Liver (tissue), 9 donors: Measurements from ENCODE around the gene TCEA3. TPM values are rescaled to one million over a fixed set of nuclear protein-coding genes. Genes with fewer than 3 reads are reported as not detected.

Source experiments
- DNase-seq: peaks from one replicate; pipeline ENCODE4 v3.0.0-alpha.2; 2017; ENCODE audit warnings: low spot score
- H3K27ac ChIP-seq, 2 donors: one replicate each; pipeline ENCODE4 v1.7.0; 2013; ENCODE audit warnings: inconsistent platforms in 2 of 2, low read length in 2 of 2, control low read depth in 1 of 2, low read depth in 1 of 2, mild to moderate bottlenecking in 1 of 2
- H3K27me3 ChIP-seq, 4 donors: one replicate each; pipeline versions ENCODE4 v1.6.1 to v1.7.0; 2013; ENCODE audit warnings: low read length in 3 of 4, inconsistent platforms in 1 of 4, mild to moderate bottlenecking in 1 of 4, moderate library complexity in 1 of 4; ENCODE audit not compliant: control insufficient read depth in 4 of 4, insufficient read depth in 4 of 4
- H3K36me3 ChIP-seq, 4 donors: one replicate each; pipeline versions ENCODE4 v1.6.1 to v1.7.0; 2013; ENCODE audit warnings: low read length in 3 of 4, mild to moderate bottlenecking in 3 of 4, low read depth in 1 of 4, moderate library complexity in 1 of 4; ENCODE audit not compliant: control insufficient read depth in 4 of 4, insufficient read depth in 3 of 4
- H3K4me1 ChIP-seq, 4 donors: one replicate each; pipeline versions ENCODE4 v1.6.1 to v1.7.0; 2013; ENCODE audit warnings: low read length in 3 of 4, mild to moderate bottlenecking in 3 of 4, moderate library complexity in 1 of 4; ENCODE audit not compliant: control insufficient read depth in 4 of 4, insufficient read depth in 4 of 4
- H3K4me3 ChIP-seq, 3 donors: one replicate each; pipeline versions ENCODE4 v1.6.1 to v1.7.0; 2013; ENCODE audit warnings: low read length in 3 of 3, control low read depth in 1 of 3, low read depth in 1 of 3, mild to moderate bottlenecking in 1 of 3
- H3K9ac ChIP-seq, 2 donors: one replicate each; pipeline ENCODE4 v1.7.0; 2013; ENCODE audit warnings: low read length in 2 of 2, mild to moderate bottlenecking in 2 of 2, moderate library complexity in 2 of 2, control low read depth in 1 of 2, low read depth in 1 of 2
- H3K9me3 ChIP-seq, 4 donors: one replicate each; pipeline versions ENCODE4 v1.6.1 to v1.7.0; 2013; ENCODE audit warnings: low read length in 3 of 4; ENCODE audit not compliant: control insufficient read depth in 4 of 4
- ATF3 ChIP-seq: IDR thresholded peaks from 2 replicates; pipeline ENCODE4 v1.6.1; 2016; ENCODE audit warnings: antibody characterized with exemption
- CTCF ChIP-seq: fragments of 150-350 bp; IDR thresholded peaks from 2 replicates; pipeline ENCODE4 v1.5.1; 2017; ENCODE audit warnings: improper control_type of control experiment, low read depth, low read length; ENCODE audit not compliant: missing input control
- EGR1 ChIP-seq, 2 donors: IDR thresholded peaks; 2 replicates each; pipeline ENCODE4 v1.6.1; 2016 to 2018; ENCODE audit warnings: antibody characterized with exemption in 2 of 2, low read depth in 2 of 2
- FOXA1 ChIP-seq: IDR thresholded peaks from 2 replicates; pipeline ENCODE4 v1.6.1; 2016; ENCODE audit warnings: antibody characterized with exemption
- FOXA2 ChIP-seq: IDR thresholded peaks from 2 replicates; pipeline ENCODE4 v1.6.1; 2016; ENCODE audit warnings: antibody characterized with exemption
- GABPA ChIP-seq, 2 donors: IDR thresholded peaks in 1 of 2; conservative IDR thresholded peaks in 1 of 2; 2 replicates each; pipeline ENCODE4 v1.6.1; 2016; ENCODE audit warnings: antibody characterized with exemption in 2 of 2, mild to moderate bottlenecking in 1 of 2, moderate library complexity in 1 of 2
- HNF4A ChIP-seq, 2 donors: conservative IDR thresholded peaks; 2 replicates each; pipeline ENCODE4 v1.6.1; 2016; ENCODE audit warnings: antibody characterized with exemption in 2 of 2, mild to moderate bottlenecking in 2 of 2
- HNF4G ChIP-seq: IDR thresholded peaks from 2 replicates; pipeline ENCODE4 v1.6.1; 2016; ENCODE audit warnings: antibody characterized with exemption
- JUND ChIP-seq, 2 donors: IDR thresholded peaks; 2 replicates each; pipeline ENCODE4 v1.6.1; 2016; ENCODE audit warnings: antibody characterized with exemption in 2 of 2
- MAX ChIP-seq: IDR thresholded peaks from 2 replicates; pipeline ENCODE4 v1.6.1; 2016; ENCODE audit warnings: antibody characterized with exemption
- NR2F2 ChIP-seq: IDR thresholded peaks from 2 replicates; pipeline ENCODE4 v1.6.1; 2016; ENCODE audit warnings: antibody characterized with exemption
- RAD21 ChIP-seq, 2 donors: IDR thresholded peaks; 2 replicates each; pipeline ENCODE4 v1.6.1; 2016; ENCODE audit warnings: antibody characterized with exemption in 2 of 2, mild to moderate bottlenecking in 2 of 2
- REST ChIP-seq: IDR thresholded peaks from 2 replicates; pipeline ENCODE4 v1.6.1; 2016; ENCODE audit warnings: antibody characterized with exemption, mild to moderate bottlenecking
- RXRA ChIP-seq, 2 donors: IDR thresholded peaks; 2 replicates each; pipeline ENCODE4 v1.6.1; 2017 to 2018; ENCODE audit warnings: antibody characterized with exemption in 2 of 2, mild to moderate bottlenecking in 1 of 2
- SP1 ChIP-seq: IDR thresholded peaks from 2 replicates; pipeline ENCODE4 v1.6.1; 2018; ENCODE audit warnings: antibody characterized with exemption, mild to moderate bottlenecking
- TAF1 ChIP-seq: conservative IDR thresholded peaks from 2 replicates; pipeline ENCODE4 v1.6.1; 2016; ENCODE audit warnings: antibody characterized with exemption, mild to moderate bottlenecking
- YY1 ChIP-seq: IDR thresholded peaks from 2 replicates; pipeline ENCODE4 v1.6.1; 2016; ENCODE audit warnings: antibody characterized with exemption, mild to moderate bottlenecking
- ZBTB33 ChIP-seq: IDR thresholded peaks from 2 replicates; pipeline ENCODE4 v1.6.1; 2016; ENCODE audit warnings: antibody characterized with exemption
- WGBS: extraction: QIAGEN DNeasy Blood & Tissue Kit; methylation state at CpG from one replicate; pipeline ENCODE4 v1.1.7; 2013; 5-methylcytosine and 5-hydroxymethylcytosine counted together
- polyA plus RNA-seq, 2 donors: library from polyadenylated mRNA; stranded (reverse) in 1 of 2; unstranded in 1 of 2; fragments of 200-250 nt in 1 of 2; fragments of >200 nt in 1 of 2; fragmentation: Nextera tagmentation in 1 of 2; extraction: Ambion mirVana in 1 of 2; gene quantifications; one replicate each; pipeline versions ENCODE4 v1.2.1 to v1.2.3, GENCODE V29; 2013 to 2015
- total RNA-seq, 2 donors: library from RNA; depleted of rRNA; stranded (reverse); fragments of >200 nt; gene quantifications; one replicate each; pipeline ENCODE4 v1.2.3, GENCODE V29; 2014
- donor health status: healthy.
- donor health status: healthy.
- donor health status: healthy.
- donor health status: healthy.
- donor health status: healthy.

TCEA3 gene
- total and polyA plus RNA-seq, 4 donors, result 29.6 to 142 (median 47.6) TPM

- Histone ChIP-seq H3K27ac (no peak overlapping the region), H3K9ac (no peak overlapping the region), H3K4me1 (peaks cover 0 to 3% (median 0%) of the 10 kb centered on the region in 4 donors), H3K9me3 (no peaks in the 10 kb centered on the region), H3K4me3 (no peak overlapping the region), H3K27me3 (no peaks in the 10 kb centered on the region), H3K36me3 (peaks cover 1 to 28% (median 21%) of the 10 kb centered on the region in 4 donors)
- 94% methylated on average over 8 of the region's 8 CpGs for WGBS
- no peak for DNase-seq
- TF ChIP-seq CTCF, result no peak
- no peak for TF ChIP-seq RXRA (IDR thresholded peaks at IDR 0.05)
- no peak for TF ChIP-seq HNF4G
- TF ChIP-seq MAX, result no peak
- TF ChIP-seq REST, result no peak
- no peak for TF ChIP-seq RAD21 (IDR thresholded peaks at IDR 0.05)
- TF ChIP-seq FOXA1, result no peak
- TF ChIP-seq GABPA (IDR thresholded peaks at IDR 0.05 in 1 of 2, conservative IDR thresholded peaks at IDR 0.05 in 1 of 2), result no peak
- no peak for TF ChIP-seq ATF3
- no peak for TF ChIP-seq ZBTB33
- no peak for TF ChIP-seq SP1
- TF ChIP-seq EGR1 (IDR thresholded peaks at IDR 0.05; ENCODE audit: low read depth in 2 of 2), result no peak
- no peak for TF ChIP-seq NR2F2
- TF ChIP-seq YY1, result no peak
- TF ChIP-seq JUND (IDR thresholded peaks at IDR 0.05), result no peak
- TF ChIP-seq TAF1, result no peak
- TF ChIP-seq FOXA2, result no peak
- no peak for TF ChIP-seq HNF4A (conservative IDR thresholded peaks at IDR 0.05)
These were observed 37.1 kb downstream of the TCEA3 start for GRCh38 chr1:23387494-23387893.
